HepG2 (cell line): ENCODE measurements around the gene CDCA5. TPM values are rescaled to one million over a fixed set of nuclear protein-coding genes. Genes with fewer than 3 reads are reported as not detected.

Source experiments
- AKNA ChIP-seq: sonication (generic); formaldehyde crosslinking; IDR thresholded peaks from 2 replicates; pipeline ENCODE4 v1.4.0; 2020; ENCODE audit warnings: missing genetic modification reagents, borderline replicate concordance
- ERF ChIP-seq: IDR thresholded peaks from 2 replicates; pipeline ENCODE4 v1.6.1; 2018; ENCODE audit warnings: missing biosample characterization, missing genetic modification reagents
- FOXP4 ChIP-seq: sonication (generic); formaldehyde crosslinking; IDR thresholded peaks from 2 replicates; pipeline ENCODE4 v1.4.0; 2020; ENCODE audit warnings: missing genetic modification reagents
- HDAC1 ChIP-seq: sonication (generic); formaldehyde crosslinking; IDR thresholded peaks from 2 replicates; pipeline ENCODE4 v1.5.1; 2020; ENCODE audit warnings: mild to moderate bottlenecking, missing genetic modification reagents
- IKZF4 ChIP-seq: sonication (generic); formaldehyde crosslinking; IDR thresholded peaks from 2 replicates; pipeline ENCODE4 v1.5.1; 2020; ENCODE audit warnings: borderline replicate concordance, mild to moderate bottlenecking, low read depth, missing genetic modification reagents; ENCODE audit errors: not compliant biosample characterization
- KLF9 ChIP-seq: IDR thresholded peaks from 2 replicates; pipeline ENCODE4 v1.6.1; 2016; ENCODE audit warnings: low read depth
- KMT2A ChIP-seq: sonication (generic); formaldehyde crosslinking; IDR thresholded peaks from 2 replicates; pipeline ENCODE4 v1.4.0; 2020; ENCODE audit warnings: missing genetic modification reagents
- RFX1 ChIP-seq: fragments of 450-650 bp; IDR thresholded peaks from 2 replicates; pipeline ENCODE4 v1.6.1; 2017
- SKIL ChIP-seq: sonication (generic); formaldehyde crosslinking; IDR thresholded peaks from 2 replicates; pipeline ENCODE4 v1.8.0; 2022; ENCODE audit warnings: missing genetic modification reagents, mild to moderate bottlenecking, moderate library complexity, borderline replicate concordance
- SNAI1 ChIP-seq: sonication (generic); formaldehyde crosslinking; IDR thresholded peaks from 2 replicates; pipeline ENCODE4 v1.5.0; 2020; ENCODE audit warnings: mild to moderate bottlenecking, missing genetic modification reagents, borderline replicate concordance
- SSRP1 ChIP-seq: IDR thresholded peaks from 2 replicates; pipeline ENCODE4 v1.6.1; 2016; ENCODE audit warnings: control low read depth
- TRAFD1 ChIP-seq: sonication (generic); formaldehyde crosslinking; IDR thresholded peaks from 2 replicates; pipeline ENCODE4 v1.5.1; 2020; ENCODE audit warnings: missing genetic modification reagents, mild to moderate bottlenecking, borderline replicate concordance
- ZBTB42 ChIP-seq: sonication (generic); formaldehyde crosslinking; IDR thresholded peaks from 2 replicates; pipeline ENCODE4 v1.5.0; 2020; ENCODE audit warnings: mild to moderate bottlenecking, missing genetic modification reagents
- ZBTB7A ChIP-seq: sonication (generic); formaldehyde crosslinking; IDR thresholded peaks from 2 replicates; pipeline ENCODE4 v1.8.0; 2022; ENCODE audit warnings: mild to moderate bottlenecking, missing genetic modification reagents
- ZKSCAN8 ChIP-seq: IDR thresholded peaks from 2 replicates; pipeline ENCODE4 v1.6.1; 2016; ENCODE audit warnings: borderline replicate concordance, missing genetic modification reagents, missing compliant biosample characterization
- ZNF10 ChIP-seq: sonication (generic); formaldehyde crosslinking; IDR thresholded peaks from 2 replicates; pipeline ENCODE4 v1.4.0; 2020; ENCODE audit warnings: mild to moderate bottlenecking, low read depth, missing genetic modification reagents, borderline replicate concordance
- ZNF17 ChIP-seq: sonication (generic); formaldehyde crosslinking; IDR thresholded peaks from 2 replicates; pipeline ENCODE4 v1.5.0; 2020; ENCODE audit warnings: mild to moderate bottlenecking, missing genetic modification reagents
- ZNF530 ChIP-seq: sonication (generic); formaldehyde crosslinking; IDR thresholded peaks from 2 replicates; pipeline ENCODE4 v1.5.0; 2020; ENCODE audit warnings: low read depth, mild to moderate bottlenecking, missing genetic modification reagents
- ZNF768 ChIP-seq: sonication (generic); formaldehyde crosslinking; IDR thresholded peaks from 2 replicates; pipeline ENCODE4 v1.4.0; 2020; ENCODE audit warnings: missing genetic modification reagents
- polyA plus RNA-seq, 8 experiments: library from polyadenylated mRNA; depleted of rRNA in 3 of 8; stranded (reverse) in 7 of 8; unstranded in 1 of 8; fragments of >200 nt; fragmentation: Illumina TruSeq in 4 of 8; extraction: Trizol in 4 of 8; gene quantifications; 2 replicates each; pipeline versions ENCODE4 v1.2.1 to v1.2.3, GENCODE V29; 2011 to 2016; ENCODE audit warnings: low read depth in 4 of 8, missing spikeins in 1 of 8, mixed read lengths in 1 of 8; ENCODE audit not compliant: insufficient read depth in 1 of 8
- total RNA-seq, 5 experiments: library from RNA; depleted of rRNA; stranded (reverse); fragments of >200 nt; fragmentation: Illumina TruSeq; extraction: Trizol; gene quantifications; 2 replicates each; pipeline ENCODE4 v1.2.3, GENCODE V29; 2016; ENCODE audit warnings: low read depth in 1 of 5

Gene CDCA5
- total and polyA plus RNA-seq, 2 of the 13 experiments (the other 11 are each of a cell fraction or from before 2014, with no cell fraction given) = 13.5 to 50.6 TPM

- no peak for TF ChIP-seq ZNF17 (CRISPR knock-in tag)
- peak; percentile 34; the same call in 1 of the 2 replicates for TF ChIP-seq KMT2A (CRISPR knock-in tag)
- TF ChIP-seq SSRP1 (CRISPR knock-in tag) = no peak
- peak; percentile 47 for TF ChIP-seq FOXP4 (CRISPR knock-in tag)
- no peak for TF ChIP-seq SKIL (CRISPR knock-in tag)
- no peak for TF ChIP-seq RFX1
- no peak for TF ChIP-seq ZBTB42 (CRISPR knock-in tag)
- TF ChIP-seq ZNF10 (CRISPR knock-in tag) = no peak
- peak; percentile 51; the same call in 1 of the 2 replicates for TF ChIP-seq ERF (CRISPR knock-in tag)
- peak; percentile 74 for TF ChIP-seq KLF9 (CRISPR knock-in tag)
- no peak for TF ChIP-seq ZBTB7A (CRISPR knock-in tag)
- peak; percentile 38; the same call in 1 of the 2 replicates for TF ChIP-seq ZKSCAN8
- TF ChIP-seq HDAC1 = peak; percentile 90
- peak; percentile 19; the same call in 1 of the 2 replicates for TF ChIP-seq ZNF768 (CRISPR knock-in tag)
- TF ChIP-seq ZNF530 (CRISPR knock-in tag) = no peak
- no peak for TF ChIP-seq IKZF4 (CRISPR knock-in tag)
- TF ChIP-seq TRAFD1 (CRISPR knock-in tag) = no peak
- no peak for TF ChIP-seq AKNA
- peak; percentile 75; the same call in 1 of the 2 replicates for TF ChIP-seq SNAI1 (CRISPR knock-in tag)
These were observed 12.3 kb upstream of the CDCA5 start, which contains the start of gene VPS51 (continued) for GRCh38 chr11:65095974-65096806.
